Lower leg skin (tissue), 4 donors: ENCODE results near the gene PCDHA4. TPM values are rescaled to one million over a fixed set of nuclear protein-coding genes. Genes with fewer than 3 reads are reported as not detected.
A peak's percentile ranks its signal among the peaks of the same experiment; 100 is the strongest.
"Not testable (repeated sequence)": the region's sequence is repeated elsewhere in the genome, so short reads cannot be mapped to it uniquely, and the experiment has no call there.

Source experiments
- DNase-seq, 2 donors: peaks; one replicate each; pipeline ENCODE4 v3.0.0-alpha.2; 2019; ENCODE audit warnings: low spot score in 2 of 2
- H3K4me3 ChIP-seq: fragments of 200-600 bp; sonication (generic); 2 replicates; pipeline ENCODE4 v1.5.1; 2017; ENCODE audit warnings: mild to moderate bottlenecking, low read depth; ENCODE audit not compliant: poor library complexity, severe bottlenecking
- POLR2A ChIP-seq, 2 donors: fragments of 450-650 bp; IDR thresholded peaks; one replicate each; pipeline ENCODE4 v1.6.1; 2016 to 2017; ENCODE audit warnings: antibody characterized with exemption in 2 of 2, mild to moderate bottlenecking in 1 of 2, moderate library complexity in 1 of 2
- WGBS, 2 donors: methylation state at CpG; one replicate each; pipeline ENCODE4 v1.1.5; 2018; 5-methylcytosine and 5-hydroxymethylcytosine counted together
- intact Hi-C: fragments of 100-400 bp; cut with DNase I; formaldehyde crosslinking; loops from one replicate; pipeline ENCODE4 v1.15.0; 2023; ENCODE audit warnings: low total_unique reads
- total RNA-seq, 4 donors: library from RNA; depleted of rRNA; stranded (reverse); fragments of >200 nt; gene quantifications; one replicate each; pipeline ENCODE4 v1.1.0, GENCODE V29; 2016
- TF ChIP-seq, protein P1 (sequence below), 3 donors: fragments of 450-650 bp; IDR thresholded peaks; one replicate each; pipeline ENCODE4 v1.5.1; 2016; ENCODE audit warnings: antibody characterized with exemption in 3 of 3, mild to moderate bottlenecking in 3 of 3, moderate library complexity in 2 of 3

The PCDHA4 gene
- under 1 TPM in 3 of 4 donors, not detected in 1; 0.08 to 0.58 (median 0.23) TPM for total RNA-seq

DNA sequence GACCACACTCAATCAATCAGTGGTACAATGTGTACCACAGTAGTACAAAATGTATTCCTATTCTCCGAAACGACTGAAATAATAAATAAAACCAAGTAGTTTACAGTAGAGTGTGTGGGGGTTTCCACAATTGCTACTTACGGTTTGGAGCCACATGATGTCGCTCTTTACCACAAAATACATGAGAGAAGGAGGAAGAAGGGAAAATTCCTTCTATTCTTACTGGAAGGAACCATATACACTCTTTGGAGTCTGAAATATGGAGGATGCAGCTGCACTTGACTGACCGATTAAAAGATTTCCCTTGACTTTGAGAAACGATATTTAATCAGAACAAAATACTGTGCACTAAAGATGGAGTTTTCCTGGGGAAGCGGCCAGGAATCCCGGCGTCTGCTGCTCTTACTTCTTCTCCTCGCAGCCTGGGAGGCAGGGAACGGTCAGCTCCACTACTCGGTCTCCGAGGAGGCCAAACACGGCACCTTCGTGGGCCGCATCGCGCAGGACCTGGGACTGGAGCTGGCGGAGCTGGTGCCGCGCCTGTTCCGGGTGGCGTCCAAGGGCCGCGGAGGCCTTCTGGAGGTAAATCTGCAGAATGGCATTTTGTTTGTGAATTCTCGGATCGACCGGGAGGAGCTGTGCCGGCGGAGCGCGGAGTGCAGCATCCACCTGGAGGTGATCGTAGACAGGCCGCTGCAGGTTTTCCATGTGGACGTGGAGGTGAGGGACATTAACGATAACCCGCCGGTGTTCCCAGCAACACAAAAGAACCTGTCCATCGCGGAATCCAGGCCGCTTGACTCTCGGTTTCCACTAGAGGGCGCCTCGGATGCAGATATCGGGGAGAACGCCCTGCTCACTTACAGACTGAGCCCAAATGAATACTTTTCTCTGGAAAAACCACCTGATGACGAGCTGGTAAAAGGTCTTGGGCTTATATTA, at the start of gene PCDHA4:
Gene PCDHA4, plus strand, starts transcription at position 235 of the 942 bp plus-strand sequence.
- intact Hi-C loops: no loop called here
- WGBS, 2 donors: 18 to 26% methylated on average over 31 to 47 of the region's 47 CpGs
- H3K4me3 ChIP-seq: no peak within 1 kb of the TSS
- no peak for TF ChIP-seq POLR2A (IDR thresholded peaks at IDR 0.05)
- TF ChIP-seq, protein P1, sequence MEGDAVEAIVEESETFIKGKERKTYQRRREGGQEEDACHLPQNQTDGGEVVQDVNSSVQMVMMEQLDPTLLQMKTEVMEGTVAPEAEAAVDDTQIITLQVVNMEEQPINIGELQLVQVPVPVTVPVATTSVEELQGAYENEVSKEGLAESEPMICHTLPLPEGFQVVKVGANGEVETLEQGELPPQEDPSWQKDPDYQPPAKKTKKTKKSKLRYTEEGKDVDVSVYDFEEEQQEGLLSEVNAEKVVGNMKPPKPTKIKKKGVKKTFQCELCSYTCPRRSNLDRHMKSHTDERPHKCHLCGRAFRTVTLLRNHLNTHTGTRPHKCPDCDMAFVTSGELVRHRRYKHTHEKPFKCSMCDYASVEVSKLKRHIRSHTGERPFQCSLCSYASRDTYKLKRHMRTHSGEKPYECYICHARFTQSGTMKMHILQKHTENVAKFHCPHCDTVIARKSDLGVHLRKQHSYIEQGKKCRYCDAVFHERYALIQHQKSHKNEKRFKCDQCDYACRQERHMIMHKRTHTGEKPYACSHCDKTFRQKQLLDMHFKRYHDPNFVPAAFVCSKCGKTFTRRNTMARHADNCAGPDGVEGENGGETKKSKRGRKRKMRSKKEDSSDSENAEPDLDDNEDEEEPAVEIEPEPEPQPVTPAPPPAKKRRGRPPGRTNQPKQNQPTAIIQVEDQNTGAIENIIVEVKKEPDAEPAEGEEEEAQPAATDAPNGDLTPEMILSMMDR (IDR thresholded peaks at IDR 0.05): no peak
- peak in 1 of 2 donors; percentile 81 for DNase-seq

DNA sequence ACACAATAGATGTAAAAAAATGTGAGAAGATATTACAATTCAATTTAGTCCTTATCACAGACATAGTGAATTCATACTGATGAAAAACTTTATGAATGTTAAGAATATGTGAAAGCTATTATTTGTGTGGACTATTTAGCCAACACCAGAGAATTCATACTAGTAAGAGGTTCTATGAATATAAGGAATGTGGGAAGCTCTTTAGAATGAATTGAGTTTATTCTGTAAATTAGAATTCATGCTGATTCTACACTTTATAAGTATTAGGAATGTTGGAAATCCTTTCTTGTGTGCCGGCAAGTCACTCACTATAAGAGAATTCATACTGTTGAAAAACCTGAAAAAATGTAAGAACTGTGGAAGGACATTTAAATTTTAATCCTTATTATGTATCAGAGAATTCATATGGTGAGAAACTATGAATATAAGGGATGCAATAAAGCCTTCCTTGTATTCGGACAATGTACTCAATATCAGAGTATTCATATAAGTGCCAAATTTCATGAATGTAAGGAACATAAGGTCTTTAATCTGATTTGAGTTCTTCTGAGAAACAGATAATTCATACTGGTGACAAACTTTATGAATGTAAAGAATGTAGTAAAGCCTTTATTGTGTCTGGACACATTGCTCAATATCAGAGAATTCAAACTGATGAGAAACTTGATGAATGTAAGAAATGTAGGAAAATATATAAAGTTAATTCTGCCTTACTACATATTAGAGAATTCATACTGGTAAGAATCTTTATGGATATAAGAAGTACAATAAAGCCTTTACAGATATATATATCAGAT, 42.5 kb upstream of the PCDHA4 start:
- intact Hi-C loops: no loop called here
- 84 to 89% methylated on average over 2 of the region's 2 CpGs for WGBS, 2 donors
- no peak overlapping the region for H3K4me3 ChIP-seq

DNA sequence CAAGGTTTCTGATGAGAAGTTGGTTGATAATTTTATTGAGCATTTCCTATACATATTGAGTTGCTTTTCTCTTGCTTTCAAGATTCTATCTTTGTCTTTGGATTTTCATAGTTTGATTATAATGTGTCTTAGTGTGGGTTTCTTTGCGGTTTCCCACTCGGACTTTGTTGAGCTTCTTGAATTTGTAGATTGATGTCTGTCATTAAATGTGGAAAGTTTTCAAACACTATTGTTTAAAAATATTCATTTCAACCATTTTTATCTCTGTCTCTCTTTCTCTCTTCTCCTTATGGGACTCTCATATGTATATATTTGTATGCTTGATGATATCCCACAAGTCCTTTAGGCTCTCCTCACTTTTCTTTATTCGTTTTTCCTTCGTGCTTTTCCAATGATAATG, 39.4 kb upstream of the PCDHA4 start:
- WGBS, 2 donors: 80 to 82% methylated on average over 4 of the region's 4 CpGs
- TF ChIP-seq, protein P1 (IDR thresholded peaks at IDR 0.05): no peak
- TF ChIP-seq POLR2A (IDR thresholded peaks at IDR 0.05): no peak
- intact Hi-C loops: no loop called here
- DNase-seq: no peak
- H3K4me3 ChIP-seq: no peak overlapping the region

More for the DNA sequence above, 42.5 kb upstream of the PCDHA4 start:
- no peak for DNase-seq
- TF ChIP-seq, protein P1 (IDR thresholded peaks at IDR 0.05): no peak
- TF ChIP-seq POLR2A (IDR thresholded peaks at IDR 0.05): no peak

- no peak overlapping the region for H3K4me3 ChIP-seq
- intact Hi-C loops: no loop called here
- TF ChIP-seq, protein P1 (IDR thresholded peaks at IDR 0.05): no peak
- TF ChIP-seq POLR2A (IDR thresholded peaks at IDR 0.05): no peak
- DNase-seq: no peak
- 76 to 89% methylated on average over 1 of the region's 1 CpG for WGBS, 2 donors
Measured at GRCh38 chr5:140780512-140780911, 26.4 kb upstream of the PCDHA4 start.

- DNase-seq: no peak
- TF ChIP-seq, protein P1 (IDR thresholded peaks at IDR 0.05): no peak
- no peak for TF ChIP-seq POLR2A (IDR thresholded peaks at IDR 0.05)
- WGBS, 2 donors: 27 to 37% methylated on average over 29 of the region's 29 CpGs
Measured at GRCh38 chr5:140785905-140786686, 20.8 kb upstream of the PCDHA4 start, which contains the start of gene PCDHA1. PCDHA1 (plus strand) TSS chr5:140786140.

DNA sequence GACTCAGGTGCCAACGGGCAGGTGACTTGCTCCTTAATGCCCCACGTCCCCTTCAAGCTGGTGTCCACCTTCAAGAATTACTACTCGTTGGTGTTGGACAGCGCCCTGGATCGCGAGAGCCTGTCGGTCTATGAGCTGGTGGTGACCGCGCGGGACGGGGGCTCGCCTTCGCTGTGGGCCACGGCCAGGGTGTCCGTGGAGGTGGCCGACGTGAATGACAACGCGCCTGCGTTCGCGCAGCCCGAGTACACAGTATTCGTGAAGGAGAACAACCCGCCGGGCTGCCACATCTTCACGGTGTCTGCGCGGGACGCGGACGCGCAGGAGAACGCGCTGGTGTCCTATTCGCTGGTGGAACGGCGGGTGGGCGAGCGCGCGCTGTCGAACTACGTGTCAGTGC, 19.4 kb upstream of the PCDHA4 start:
- intact Hi-C loops, H3K4me3 ChIP-seq, DNase-seq: not testable (repeated sequence)
- WGBS, 2 donors: 53 to 59% methylated on average over 21 to 44 of the region's 44 CpGs

More at GRCh38 chr5:140785905-140786686, 20.8 kb upstream of the PCDHA4 start, which contains the start of gene PCDHA1:
- intact Hi-C loops: no loop called here
- H3K4me3 ChIP-seq: no peak within 1 kb of the TSS

DNA sequence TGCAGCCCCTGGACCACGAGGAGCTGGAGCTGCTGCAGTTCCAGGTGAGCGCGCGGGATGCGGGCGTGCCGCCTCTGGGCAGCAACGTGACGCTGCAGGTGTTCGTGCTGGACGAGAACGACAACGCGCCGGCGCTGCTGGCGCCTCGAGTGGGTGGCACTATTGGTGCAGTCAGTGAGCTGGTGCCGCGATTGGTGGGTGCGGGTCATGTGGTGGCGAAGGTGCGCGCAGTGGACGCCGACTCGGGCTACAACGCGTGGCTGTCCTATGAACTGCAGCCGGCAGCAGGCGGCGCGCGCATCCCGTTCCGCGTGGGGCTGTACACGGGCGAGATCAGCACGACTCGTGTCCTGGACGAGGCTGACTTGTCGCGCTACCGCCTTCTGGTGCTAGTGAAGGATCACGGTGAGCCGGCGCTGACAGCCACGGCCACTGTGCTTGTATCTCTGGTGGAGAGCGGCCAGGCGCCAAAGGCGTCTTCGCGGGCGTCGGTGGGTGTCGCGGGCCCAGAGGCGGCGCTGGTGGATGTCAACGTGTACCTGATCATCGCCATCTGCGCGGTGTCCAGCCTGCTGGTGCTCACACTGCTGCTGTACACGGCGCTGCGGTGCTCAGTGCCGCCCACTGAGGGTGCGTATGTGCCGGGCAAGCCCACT, 18.9 kb upstream of the PCDHA4 start:
- DNase-seq, intact Hi-C loops, H3K4me3 ChIP-seq: not testable (repeated sequence)
- WGBS, 2 donors: 44 to 62% methylated on average over 46 to 52 of the region's 70 CpGs
